Astrocyte of the cerebellum (primary cell): ENCODE measurements around the gene HSPA8.

Experiments
- DNase-seq: peaks from one replicate; pipeline ENCODE4 v3.0.0-alpha.2; 2011; ENCODE audit warnings: low read depth
- H3K4me3 ChIP-seq: 2 replicates; pipeline ENCODE4 v1.5.1; 2011; ENCODE audit warnings: mild to moderate bottlenecking, low read depth, low read length, moderate library complexity
- in situ Hi-C: cut with HindIII; loops from 2 replicates; pipeline ENCODE4 v1.10.0; 2017; ENCODE audit warnings: low sequenced_read_pairs
- TF ChIP-seq, protein P1 (sequence below): IDR thresholded peaks from 2 replicates; pipeline ENCODE4 v1.5.1; 2012; ENCODE audit warnings: low read length, low read depth, moderate library complexity, mild to moderate bottlenecking; ENCODE audit errors: missing control alignments

Gene HSPA8

GRCh38 chr11:123061403-123062157 is at the start of gene HSPA8:
HSPA8 (minus strand) TSS chr11:123062136; CDS start chr11:123061324, 812 bp downstream.
- TF ChIP-seq, protein P1, sequence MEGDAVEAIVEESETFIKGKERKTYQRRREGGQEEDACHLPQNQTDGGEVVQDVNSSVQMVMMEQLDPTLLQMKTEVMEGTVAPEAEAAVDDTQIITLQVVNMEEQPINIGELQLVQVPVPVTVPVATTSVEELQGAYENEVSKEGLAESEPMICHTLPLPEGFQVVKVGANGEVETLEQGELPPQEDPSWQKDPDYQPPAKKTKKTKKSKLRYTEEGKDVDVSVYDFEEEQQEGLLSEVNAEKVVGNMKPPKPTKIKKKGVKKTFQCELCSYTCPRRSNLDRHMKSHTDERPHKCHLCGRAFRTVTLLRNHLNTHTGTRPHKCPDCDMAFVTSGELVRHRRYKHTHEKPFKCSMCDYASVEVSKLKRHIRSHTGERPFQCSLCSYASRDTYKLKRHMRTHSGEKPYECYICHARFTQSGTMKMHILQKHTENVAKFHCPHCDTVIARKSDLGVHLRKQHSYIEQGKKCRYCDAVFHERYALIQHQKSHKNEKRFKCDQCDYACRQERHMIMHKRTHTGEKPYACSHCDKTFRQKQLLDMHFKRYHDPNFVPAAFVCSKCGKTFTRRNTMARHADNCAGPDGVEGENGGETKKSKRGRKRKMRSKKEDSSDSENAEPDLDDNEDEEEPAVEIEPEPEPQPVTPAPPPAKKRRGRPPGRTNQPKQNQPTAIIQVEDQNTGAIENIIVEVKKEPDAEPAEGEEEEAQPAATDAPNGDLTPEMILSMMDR, result no peak

DNA sequence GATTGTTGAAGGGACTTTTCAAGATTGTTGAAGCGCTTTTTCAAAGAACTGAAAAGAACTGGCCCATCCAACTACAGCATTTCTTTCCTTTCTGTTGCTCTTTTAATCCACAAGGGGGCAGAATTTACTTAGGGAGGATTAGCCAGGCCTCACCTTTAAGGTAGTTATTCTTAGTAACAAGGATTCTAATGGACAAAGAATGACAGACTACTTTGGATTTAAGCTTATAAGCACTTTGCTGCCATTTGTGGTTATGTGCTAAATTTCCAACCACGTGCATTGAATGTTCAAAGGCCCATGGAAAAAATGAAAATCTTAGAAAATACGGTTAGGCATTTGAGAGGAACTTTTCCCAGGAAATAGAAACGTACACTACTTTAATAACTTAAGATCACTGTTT is 49.5 kb upstream of the HSPA8 start:
- no peak overlapping the region for H3K4me3 ChIP-seq
- TF ChIP-seq, protein P1, result peak; percentile 69
- no peak for DNase-seq
- in situ Hi-C loops, result no loop called here

More at GRCh38 chr11:123061403-123062157, at the start of gene HSPA8:
- peak within 1 kb of the TSS; percentile 85 for H3K4me3 ChIP-seq
- DNase-seq, result no peak
- in situ Hi-C loops, result no loop called here

DNA sequence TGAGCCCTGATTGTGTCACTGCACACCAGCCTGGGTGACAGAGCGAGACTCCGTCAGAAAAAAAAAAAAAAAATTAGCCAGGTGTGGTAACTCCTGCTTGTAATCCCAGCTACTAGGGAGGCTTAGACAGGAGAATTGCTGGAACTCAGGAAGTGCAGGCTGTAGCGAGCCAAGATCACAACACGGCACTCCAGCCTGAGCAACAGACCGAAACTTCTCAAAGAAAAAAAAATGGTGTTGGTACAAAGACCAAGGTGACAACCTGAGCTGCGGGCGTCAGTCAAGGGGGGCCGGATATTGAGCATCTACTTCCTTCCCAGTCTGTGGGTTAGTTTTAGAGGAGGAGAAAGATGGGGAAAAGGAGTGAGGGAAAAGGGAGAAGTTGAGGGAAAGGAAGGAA is 48.5 kb upstream of the HSPA8 start:
- TF ChIP-seq, protein P1, result no peak
- in situ Hi-C loops, result no loop called here
- DNase-seq, result no peak
- no peak overlapping the region for H3K4me3 ChIP-seq

- DNase-seq, result no peak
- in situ Hi-C loops, result loop anchor here (10.0 kb wide), 1 partner anchor 357 kb away; no protein-coding TSS in a partner anchor
- TF ChIP-seq, protein P1, result no peak
- no peak overlapping the region for H3K4me3 ChIP-seq
Observed at GRCh38 chr11:123107945-123108495, 46.1 kb upstream of the HSPA8 start.

GRCh38 chr11:123104697-123105096 is 42.8 kb upstream of the HSPA8 start:
- in situ Hi-C loops, result loop anchor here (5.0 to 10.0 kb wide), 2 partner anchors 158 to 360 kb away; no protein-coding TSS in a partner anchor
- H3K4me3 ChIP-seq, result no peak overlapping the region
- DNase-seq, result no peak
- TF ChIP-seq, protein P1, result no peak

DNA sequence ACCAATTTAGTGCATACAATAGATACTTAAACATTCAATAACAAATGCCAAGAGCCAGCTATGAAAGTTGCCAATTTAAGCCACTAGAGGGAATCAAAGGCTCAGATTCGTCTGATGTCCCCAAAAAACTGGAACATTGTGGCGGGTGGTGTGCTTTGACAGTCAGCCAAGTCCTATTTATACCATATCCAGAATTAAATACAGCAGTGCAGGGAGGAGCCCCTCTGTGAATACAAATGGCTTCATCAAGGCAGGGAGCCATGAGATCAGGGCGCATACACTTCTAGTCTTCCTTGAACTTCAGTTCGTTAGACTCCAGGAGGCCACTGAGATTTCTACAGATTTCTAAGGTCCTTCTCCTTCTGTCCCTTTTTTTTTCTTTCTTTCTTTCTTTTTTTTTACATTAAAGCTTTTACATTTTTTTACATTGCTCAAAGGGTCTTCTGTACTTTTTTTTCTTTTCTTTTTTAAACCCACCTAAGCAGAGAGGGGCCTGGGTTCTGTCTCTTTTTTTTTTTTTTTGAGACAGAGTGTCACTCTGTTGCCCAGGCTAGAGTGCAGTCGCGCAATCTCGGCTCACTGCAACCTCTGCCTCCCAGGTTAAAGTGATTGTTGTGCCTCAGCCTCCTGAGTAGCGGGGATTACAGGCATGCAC is 41.5 kb upstream of the HSPA8 start:
- TF ChIP-seq, protein P1, result peak; percentile 75
- DNase-seq, result peak; percentile 61
- in situ Hi-C loops, result loop anchor here (5.0 to 10.0 kb wide), 2 partner anchors 159 to 361 kb away; no protein-coding TSS in a partner anchor
- H3K4me3 ChIP-seq, result no peak overlapping the region
